Activated T-helper 1 cell treated with Interleukin-2 at 50 U/mL for 16 hours (primary cell): Measurements from ENCODE around the gene GRIP2.

Experiments used
- DNase-seq: peaks from one replicate; pipeline ENCODE4 v3.0.0-alpha.2; 2020; ENCODE audit warnings: low read depth

GRIP2 gene

DNA sequence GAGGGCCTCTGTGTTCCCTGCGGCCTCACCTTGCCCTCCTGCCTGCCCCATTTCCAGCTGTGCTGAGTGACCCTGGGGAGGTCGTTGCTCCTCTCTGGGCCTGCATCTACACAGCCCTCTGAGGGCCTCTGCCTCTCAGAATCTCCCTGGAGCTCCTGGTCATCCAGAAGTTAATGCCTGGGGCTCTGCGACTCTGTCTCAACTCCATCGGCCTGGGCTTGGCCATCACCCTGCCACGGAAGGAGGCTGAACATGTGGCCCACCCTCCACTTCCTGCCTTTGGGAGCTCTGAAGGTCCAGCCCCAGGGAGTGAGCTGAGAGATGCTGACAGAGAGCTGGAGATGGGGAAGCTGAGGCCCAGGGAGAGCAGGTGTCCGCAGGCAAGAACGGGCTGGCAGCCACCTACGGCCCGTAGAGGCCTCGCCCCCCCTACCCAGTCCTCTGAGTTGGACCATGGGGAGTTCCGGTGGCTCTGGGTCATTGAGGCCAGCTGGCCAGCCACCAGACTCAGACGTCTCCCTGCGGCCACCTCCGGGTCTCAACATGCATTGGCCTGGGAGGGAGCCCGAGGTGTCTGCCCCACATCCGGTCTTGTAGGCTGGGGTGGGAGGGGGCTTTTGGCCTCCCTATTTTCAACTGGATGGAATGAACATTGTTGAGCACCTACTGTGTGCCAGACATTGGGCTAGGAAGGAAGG, 34.2 kb downstream of the GRIP2 start:
- no peak for DNase-seq

DNA sequence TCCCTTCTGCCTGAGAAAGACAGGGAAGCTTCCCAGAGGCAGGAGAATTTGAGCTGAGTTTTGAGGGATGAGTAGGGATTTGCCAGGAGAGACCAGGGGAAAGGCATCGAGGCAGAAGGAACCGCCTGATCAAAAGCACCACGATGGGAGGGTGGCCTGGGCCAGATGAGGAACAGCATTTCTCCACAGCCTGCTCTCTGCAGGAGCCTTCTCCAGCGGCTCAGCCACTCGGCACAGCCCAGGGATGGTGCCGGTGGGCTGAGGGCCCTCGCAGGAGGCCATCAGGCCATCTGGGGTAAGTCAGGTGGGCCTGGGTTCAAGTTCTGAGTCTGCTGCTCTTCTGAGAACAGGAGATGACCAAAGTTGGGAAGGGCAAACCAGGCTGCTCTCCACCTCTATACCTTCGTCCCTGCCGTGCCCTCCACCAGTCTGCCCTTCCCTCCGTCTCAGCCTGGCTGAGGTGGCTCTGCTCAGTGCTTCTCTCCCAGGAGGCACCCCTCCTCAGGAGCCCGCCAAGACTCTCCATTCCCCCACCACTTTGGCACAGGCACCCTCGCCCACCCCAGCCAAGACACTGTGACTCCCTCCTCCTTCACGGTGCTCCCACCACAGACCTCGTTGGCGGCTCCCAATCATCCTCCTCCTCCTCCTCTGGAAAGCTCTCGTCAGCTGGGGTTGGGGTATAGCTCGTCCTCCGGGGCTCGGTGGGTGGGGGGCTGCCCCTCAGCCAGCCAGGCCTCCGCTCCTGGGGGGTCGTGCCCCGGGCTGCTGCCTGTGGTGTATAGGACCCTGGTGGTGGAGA, 34.9 kb downstream of the GRIP2 start:
- no peak for DNase-seq

DNA sequence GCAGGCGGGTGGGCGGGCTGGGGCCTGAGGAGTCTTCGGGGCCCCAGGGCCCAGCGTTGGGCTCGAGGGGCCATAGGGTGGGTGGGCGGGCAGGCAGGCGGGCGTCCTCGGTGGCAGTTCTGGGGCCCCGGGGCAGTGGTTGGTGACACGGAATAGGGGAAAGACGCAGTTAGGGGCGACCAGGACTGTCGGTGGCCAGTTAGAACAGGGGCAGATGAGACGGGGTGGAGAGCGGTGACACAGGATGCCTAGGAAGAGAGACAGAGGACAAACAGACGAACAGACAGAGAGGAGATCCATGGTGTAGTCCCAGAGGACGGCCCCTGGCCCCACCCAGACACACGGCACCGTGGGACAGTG, 36.5 kb downstream of the GRIP2 start:
- no peak for DNase-seq

DNA sequence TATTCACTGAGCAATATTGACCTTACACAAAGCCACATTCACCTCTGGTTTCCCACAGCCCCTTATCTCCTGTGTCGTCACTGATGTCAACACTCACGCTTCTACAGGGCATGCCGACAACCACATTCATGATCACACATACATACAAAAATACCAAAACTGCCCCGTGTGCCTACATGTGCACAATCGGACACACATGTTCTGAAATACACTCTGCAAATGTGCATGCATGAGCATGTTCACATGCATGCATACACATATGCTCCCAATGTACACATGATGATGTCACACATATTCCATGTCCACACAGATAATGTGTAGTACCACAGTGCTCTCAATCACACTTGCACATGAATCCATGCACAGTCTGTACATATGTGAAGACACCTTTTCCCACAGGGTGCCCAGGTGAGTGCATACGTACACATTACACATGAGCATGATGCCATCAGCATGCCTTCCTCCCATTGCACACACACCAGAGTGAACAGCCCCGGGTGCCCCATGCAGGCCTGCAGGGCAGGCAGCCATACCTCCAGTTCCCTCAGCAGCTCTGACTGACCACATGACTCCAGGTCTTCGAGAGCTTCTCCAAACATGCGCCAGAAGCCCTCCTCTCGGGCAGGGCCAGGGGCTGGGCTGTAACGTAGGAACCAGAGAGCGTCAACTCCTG, 37.0 kb downstream of the GRIP2 start:
- no peak for DNase-seq

DNA sequence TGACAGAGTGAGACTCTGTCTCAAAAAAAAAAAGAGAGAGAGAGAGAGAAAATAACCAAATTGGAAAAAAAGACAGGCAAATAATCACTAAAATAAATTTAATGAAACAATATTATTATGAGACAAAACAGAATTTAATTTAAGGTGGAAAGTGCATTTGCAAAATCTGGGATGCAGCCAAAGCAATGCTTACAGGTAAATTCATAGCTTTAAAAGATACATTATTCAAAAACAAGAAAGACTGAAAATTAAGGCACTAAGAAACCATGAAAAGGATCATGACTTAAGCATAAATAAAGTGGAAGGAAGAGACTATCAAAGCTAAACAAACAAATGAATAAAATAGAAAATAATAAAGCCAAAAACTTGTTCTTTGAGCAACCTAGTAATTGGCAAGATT, 37.7 kb downstream of the GRIP2 start:
- no peak for DNase-seq

DNA sequence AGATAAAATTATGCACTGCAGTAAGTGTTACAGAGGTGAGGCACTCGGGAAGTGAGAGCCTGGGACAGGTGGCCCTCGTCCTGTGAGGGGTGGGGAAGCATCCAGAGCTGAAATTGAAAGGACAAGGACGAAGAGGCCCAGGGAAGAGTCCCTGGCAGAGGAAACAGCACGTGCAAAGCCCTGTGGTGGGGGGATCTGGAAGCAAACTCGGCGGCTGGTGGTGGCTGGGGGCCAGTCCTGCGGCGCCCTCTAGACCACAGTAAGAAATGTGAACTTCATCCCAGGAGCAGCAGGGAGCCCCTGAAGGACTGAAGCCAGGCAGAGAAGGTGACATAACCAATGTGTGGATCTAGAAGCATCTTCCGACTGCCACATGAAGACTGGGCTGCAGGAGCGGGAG, 42.8 kb downstream of the GRIP2 start:
- no peak for DNase-seq

DNA sequence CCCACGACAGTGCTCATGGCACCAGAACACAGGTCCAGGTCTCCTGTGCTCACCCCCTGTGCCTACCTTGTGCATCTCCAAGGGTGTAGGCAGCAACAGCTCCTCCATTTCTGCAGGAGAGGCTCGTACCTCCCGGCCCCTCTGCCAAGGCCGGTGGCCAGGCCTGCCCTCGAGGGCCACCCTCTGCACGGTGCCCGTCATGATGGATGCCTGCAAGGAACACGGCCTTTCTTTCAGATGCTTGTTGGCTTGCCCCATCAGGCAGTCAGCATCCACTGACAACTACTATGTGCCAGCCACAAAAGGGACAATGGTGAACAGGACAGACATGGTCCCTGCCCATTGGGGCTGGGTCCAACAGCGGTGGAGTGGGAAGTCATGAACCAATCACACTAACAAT, 43.8 kb downstream of the GRIP2 start:
- no peak for DNase-seq

DNA sequence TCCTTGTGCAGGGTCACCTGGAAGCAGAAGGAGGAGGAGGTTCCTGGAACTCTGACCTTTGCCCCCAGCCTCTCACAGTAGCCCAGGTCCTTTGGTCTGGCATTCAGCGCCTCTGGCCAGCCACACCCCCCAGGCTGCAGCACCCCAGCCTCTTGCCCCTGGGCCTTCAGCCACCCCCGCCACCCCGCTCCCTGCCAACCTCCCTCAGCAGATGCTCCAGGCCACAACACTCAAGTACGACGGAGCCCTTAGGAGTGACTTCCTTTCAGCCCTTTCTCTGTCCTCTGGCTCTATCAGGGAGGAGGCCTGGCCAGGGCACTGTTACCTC, 45.2 kb downstream of the GRIP2 start:
- DNase-seq = no peak

DNA sequence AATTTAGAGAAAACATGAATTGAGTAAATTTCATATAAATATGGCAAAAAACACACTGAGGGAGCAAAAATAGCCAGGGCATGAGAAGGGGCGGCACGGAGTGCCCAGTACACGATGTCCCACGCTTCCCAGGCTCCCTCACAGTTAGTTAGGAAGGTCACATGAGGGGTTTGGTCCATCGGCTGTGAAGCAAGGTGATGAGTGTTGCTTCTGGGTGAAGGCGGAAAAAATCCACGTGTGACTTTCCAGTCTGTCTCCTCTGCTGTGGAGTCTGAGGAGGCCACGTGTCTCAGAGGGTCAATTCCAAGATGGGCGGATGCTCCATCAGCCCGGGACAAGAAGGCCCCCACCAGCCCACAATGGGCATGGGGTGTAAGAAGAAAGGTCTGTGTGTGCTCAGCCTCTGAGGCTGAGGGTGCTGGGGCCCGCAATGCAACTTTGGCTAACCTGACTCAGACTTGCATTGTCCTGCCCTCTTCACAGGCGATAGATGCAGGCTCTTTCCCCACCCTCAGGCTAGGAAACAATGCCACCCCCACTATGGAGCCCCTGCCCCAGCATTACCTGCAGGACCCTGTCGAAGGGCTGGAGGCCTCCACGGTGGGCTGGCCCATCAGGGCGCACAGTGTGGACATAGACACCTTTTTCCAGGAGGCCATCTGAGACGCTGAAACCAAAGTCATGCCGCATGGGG, 45.7 kb downstream of the GRIP2 start:
- no peak for DNase-seq

DNA sequence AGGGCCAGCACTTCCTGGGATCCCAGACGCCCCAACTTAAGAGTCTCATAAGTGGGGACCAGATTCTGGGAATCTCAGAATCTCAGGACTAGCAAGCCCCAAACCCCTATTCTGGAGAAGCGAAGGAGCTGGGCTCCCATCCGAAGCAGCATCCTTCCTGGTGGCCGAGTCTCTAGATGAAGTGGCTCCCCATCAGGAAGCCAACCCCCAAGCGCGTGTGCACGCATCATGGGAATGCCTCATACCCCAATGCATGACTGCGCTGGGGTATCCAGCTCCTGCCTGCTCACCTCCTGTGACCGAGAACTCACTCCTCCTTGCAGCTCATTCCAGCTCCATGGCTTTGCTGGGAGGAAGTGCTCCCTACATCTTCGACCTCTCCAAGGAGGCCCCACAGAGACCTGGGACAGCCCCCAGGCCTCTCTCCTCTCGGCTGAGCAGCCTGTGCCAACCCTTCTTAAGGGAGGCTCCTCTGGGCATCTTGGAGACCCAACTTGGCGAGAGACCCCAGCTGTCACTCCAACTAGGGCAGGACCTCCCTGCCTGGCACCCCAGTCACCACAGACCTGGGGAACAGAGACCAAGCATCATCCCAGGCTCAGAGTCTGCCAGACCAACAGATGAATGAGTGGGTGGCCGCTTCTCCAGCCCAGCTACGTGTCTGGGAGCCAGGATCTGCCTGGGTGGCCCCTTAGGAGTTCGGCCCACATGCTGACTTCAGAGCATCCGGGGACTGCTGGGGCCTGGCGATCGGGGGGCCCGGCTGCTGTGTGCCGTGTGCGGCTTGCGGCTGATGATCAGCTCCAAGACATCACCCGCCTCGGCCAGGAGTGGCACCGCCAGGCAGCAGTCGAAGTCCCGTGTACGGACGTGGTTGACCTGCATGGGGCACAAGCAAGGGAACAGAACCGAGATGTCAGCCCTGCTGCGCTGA, 46.9 kb downstream of the GRIP2 start:
- DNase-seq = no peak

DNA sequence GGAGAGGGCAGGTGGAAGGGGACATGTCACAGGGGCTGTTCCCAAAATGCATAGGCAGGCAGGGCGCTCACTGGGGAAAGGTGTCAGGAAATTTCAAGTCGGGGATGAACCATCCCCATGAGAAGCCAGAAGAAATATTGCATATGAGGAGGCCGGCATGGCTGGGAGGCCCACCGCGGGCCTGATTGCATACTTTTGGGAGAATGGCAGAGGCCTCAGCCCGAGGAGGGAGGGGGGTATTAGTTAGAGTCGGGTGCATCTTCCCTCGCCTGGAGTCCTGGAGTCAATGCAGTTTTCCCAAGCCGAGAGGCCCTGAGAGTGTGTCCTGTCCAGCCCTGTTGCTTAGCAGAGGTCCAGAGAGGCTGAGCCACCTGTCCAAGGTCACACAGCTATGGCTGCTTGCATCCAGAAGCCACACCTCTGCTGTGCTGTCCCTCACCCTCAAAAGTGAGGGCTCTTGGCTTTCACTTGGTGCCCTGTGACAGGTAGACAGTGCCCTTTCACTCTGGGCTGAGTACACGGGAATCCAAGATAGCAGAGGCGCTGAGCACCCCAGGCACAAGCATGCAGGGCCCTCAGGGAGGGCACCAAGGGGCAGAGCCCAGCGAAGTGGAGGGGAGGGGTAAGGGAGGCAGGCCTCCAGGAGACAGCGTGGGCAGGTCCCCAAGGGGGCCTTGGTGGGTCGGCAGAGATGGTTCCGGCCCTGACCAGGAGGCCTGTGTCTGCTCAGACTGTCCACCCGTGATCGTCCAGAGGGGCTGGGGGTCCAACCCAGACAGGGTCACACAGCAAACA, 48.5 kb downstream of the GRIP2 start:
- DNase-seq = no peak

DNA sequence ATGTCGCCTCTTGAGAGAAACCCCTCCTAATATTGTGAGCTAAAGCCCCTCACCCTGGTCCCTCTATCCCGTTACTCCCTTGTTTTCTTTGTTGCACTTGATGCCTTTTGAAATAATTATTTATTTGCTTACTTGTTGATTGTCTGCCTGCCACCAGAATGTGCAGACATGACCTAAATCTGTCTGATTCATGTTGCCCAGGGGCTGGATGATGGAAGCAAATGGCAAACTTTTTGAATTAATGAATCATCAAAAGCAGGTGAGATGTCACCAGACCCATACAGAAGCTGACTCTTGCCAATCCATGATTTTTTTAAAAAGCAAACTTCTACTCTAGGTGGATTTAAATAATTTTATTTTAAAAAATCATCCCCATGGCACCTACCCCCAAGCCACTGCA, 49.3 kb downstream of the GRIP2 start:
- no peak for DNase-seq

DNA sequence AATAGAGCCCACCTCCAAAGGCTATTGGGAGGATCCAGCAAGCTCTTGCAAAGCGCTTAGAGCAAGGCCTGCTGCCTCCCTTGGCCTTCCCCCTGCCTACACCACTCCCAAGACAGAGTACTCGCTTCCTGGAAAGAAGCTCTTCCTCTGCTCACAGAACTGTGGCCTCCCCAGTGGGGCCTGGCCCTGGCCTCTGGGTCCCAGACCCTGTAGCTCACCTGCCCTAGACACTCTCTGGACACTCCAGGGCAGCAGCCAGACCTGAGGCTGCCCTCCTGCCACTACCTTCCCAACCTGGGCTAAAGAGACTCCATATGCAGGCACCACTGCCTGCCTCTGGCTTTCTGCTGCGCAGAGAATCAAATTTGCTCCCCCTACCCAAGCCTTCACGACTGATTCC, 49.9 kb downstream of the GRIP2 start:
- no peak for DNase-seq

DNA sequence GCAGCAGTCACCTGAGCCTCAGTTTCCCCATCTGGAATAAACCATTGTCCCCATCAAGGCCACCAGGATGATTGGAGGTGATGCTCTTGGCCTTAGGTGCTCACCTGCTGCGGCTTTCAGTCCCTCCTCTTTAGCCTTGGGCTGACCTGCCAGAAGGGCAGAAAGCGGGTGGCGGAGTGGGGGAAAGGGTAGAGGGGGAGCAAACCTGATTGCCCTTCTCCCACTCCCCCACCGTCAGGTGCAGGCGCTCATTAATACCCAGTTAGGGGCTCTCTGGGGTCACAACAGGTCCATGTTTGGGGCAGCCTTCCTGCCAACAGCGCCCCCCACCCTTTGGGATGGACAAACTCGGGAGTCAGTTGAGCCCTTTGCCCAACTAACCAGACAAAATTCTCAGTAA, 50.5 kb downstream of the GRIP2 start:
- DNase-seq = no peak

DNA sequence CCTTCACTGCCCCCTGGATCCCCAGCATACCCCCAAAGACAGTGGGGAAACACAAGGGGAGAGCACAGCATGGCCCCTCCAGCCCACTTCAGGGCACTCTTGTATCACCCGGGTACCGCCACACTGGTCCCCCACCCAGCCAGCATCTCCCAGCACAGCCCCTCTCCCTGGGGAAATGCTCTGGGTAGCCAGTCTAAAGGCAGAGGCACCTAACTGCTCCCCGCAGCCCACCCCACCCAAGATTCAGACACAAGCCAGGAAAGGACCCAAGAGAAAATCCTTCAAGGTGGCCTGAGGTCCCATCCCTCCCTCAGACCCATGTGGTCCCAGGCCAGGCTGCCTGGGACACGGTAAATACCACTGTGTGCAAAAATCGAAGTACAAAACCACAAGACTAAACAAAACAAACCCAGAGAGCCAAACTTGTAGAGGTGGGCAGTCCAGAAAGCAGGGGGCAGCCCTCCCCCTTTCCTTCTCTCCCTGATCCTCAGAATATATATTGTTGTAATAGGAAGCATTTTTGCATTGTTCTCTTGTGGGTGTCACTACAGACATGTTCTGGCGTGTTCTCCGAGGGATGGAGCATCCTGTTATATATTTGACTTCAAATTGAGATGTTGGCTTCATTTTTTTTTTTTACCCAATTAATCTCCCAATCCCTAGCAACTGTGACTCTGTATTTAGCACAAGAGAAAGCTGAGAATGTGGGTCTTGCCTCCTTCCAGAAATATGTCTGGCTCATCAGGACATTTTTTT, 51.7 kb downstream of the GRIP2 start:
- DNase-seq = no peak

DNA sequence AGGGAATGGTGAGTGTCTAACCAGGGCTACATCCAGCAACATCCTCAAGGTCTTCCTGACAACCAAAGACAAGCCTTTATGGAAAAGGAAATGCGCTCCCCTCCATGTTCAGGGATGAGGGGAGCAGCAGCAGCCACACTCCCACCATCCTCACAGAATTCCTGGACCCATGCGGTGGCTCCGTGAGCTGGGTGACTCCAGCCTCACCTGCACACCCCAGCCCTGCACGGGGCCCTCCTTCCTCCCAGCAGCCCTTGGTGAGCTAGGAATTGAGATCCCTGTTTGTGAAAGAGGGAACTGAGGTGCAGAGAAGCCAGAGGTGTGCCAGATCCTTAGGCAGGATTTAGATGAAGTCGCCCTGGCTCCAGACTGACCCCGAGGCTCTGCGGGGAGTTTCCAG, 52.3 kb downstream of the GRIP2 start:
- DNase-seq = no peak

DNA sequence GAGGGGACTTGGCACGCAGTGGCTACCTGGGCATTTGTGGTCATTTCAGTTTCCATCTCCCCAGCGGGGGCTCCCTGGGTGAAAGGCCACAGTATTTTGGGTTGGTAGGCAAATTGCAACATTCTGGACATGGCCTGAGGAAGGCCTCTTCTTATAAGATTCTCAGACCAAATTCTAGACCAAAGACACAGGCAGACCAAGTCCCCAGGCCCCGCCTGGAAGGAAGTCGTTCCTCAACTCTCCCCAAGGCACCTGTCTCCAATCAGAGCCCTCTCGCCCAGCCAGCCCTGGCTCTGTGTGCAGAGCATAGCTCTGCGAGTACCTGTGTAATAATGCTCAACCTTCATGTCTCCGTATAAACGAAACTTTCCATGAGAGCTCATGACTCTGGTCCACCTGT, 53.1 kb downstream of the GRIP2 start:
- no peak for DNase-seq

DNA sequence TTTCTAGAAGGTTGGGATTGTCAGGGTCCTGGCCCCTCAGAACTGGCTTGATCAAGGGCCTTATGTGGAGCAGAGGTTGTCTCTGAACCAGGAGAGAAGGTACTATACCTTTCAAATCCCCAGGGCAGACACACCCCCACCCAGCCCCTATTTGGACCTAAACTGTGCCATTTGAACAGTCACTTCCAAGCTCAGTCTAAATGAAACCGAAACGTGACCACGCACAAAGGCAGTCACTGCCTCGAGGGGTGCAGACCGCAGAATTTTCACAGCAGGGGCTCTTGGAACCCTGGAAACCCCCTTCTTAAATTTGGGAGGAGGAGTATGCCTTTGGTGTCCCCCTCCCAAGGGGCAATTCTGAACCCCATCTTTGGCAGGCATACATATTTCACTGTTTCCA, 53.7 kb downstream of the GRIP2 start:
- DNase-seq = no peak

DNA sequence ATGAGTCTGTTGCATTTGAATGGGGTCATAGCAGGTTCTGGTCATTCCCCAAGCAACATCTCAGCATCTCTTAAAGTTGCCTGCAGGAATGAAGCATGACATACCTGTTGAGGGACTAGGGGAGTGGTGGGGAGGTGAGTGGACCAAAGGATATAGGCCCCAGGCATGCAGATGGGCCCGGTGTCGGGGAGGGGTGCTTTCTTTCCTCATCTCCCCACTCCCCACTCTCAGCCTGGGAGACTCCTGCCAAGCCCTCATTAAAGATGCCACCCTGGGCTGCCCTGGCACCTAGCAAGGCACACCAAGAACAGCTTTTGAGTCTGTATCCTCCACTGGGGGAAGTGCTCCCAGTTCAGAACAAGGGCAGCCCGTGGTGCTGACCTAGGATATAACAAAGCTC, 54.2 kb downstream of the GRIP2 start:
- no peak for DNase-seq

DNA sequence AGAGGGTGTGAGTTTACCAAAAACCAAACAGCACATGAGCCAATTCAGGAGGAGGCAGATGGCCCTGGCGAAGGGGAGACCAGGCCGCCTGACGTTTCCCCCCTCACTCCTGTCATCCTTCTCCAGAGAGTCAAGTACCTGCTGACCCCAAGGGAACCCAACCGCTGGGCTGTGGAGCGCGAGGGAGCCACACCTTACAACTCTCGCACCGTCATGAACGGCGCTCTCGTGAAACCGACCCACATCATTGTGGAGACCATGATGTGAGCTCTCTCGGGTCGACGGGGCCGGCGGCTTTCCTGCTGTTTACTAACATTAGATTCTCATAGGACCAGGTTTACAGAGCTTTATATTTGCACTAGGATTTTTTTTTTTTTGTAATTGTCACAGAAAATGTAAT, 55.4 kb downstream of the GRIP2 start:
- DNase-seq = no peak
